Prostate gland (tissue), 2 donors: Measurements from ENCODE around the gene ACOT9. TPM values are rescaled to one million over a fixed set of nuclear protein-coding genes. Genes with fewer than 3 reads are reported as not detected.

ENCODE experiments used
- DNase-seq: peaks from one replicate; pipeline ENCODE4 v3.0.0-alpha.2; 2019; ENCODE audit warnings: low spot score
- H3K27ac ChIP-seq, 2 donors: fragments of 200-600 bp; sonication (generic); 2 replicates each; pipeline ENCODE4 v1.5.1; 2017 to 2019
- H3K27me3 ChIP-seq: fragments of 200-600 bp; sonication (generic); replicated peaks from 2 replicates; pipeline ENCODE4 v1.5.1; 2019; ENCODE audit not compliant: insufficient read depth
- H3K36me3 ChIP-seq, 2 donors: fragments of 200-600 bp; sonication (generic); 1 replicate in 1 of 2; 2 replicates in 1 of 2; pipeline versions ENCODE4 v1.5.1 to v1.8.1; 2017 to 2019
- H3K4me1 ChIP-seq: fragments of 200-600 bp; sonication (generic); replicated peaks from 2 replicates; pipeline ENCODE4 v1.5.1; 2019
- H3K4me3 ChIP-seq, 2 donors: fragments of 200-600 bp; sonication (generic); 2 replicates each; pipeline ENCODE4 v1.5.1; 2017 to 2019
- H3K9me3 ChIP-seq: fragments of 200-600 bp; sonication (generic); 2 replicates; pipeline ENCODE4 v1.5.1; 2017
- POLR2A ChIP-seq: fragments of 450-650 bp; IDR thresholded peaks from one replicate; pipeline ENCODE4 v1.6.1; 2016; ENCODE audit warnings: antibody characterized with exemption, mild to moderate bottlenecking
- POLR2AphosphoS5 ChIP-seq: sonication (generic); formaldehyde crosslinking; IDR thresholded peaks from one replicate; pipeline ENCODE4 v1.6.1; 2017; ENCODE audit warnings: antibody characterized with exemption
- WGBS: methylation state at CpG from one replicate; pipeline ENCODE4 v1.1.5; 2018; 5-methylcytosine and 5-hydroxymethylcytosine counted together
- intact Hi-C: fragments of 100-400 bp; cut with DNase I; formaldehyde crosslinking; loops from one replicate; pipeline ENCODE4 v1.14.2; 2022
- total RNA-seq, 2 donors: library from RNA; depleted of rRNA; stranded (reverse); fragments of >200 nt; gene quantifications; one replicate each; pipeline ENCODE4 v1.1.0, GENCODE V29; 2016
- TF ChIP-seq, protein P1 (sequence below), 4 experiments: fragments of 200-600 bp in 2 of 4; fragments of 450-650 bp in 2 of 4; sonication (generic) in 2 of 4; IDR thresholded peaks; 1 replicate in 3 of 4; 2 replicates in 1 of 4; pipeline ENCODE4 v1.5.1; 2016 to 2019; ENCODE audit warnings: antibody characterized with exemption in 4 of 4, mild to moderate bottlenecking in 2 of 4, moderate library complexity in 2 of 4

ACOT9 gene
- total RNA-seq, 2 donors from 2014 or later = 19.6 to 31.5 TPM

DNA sequence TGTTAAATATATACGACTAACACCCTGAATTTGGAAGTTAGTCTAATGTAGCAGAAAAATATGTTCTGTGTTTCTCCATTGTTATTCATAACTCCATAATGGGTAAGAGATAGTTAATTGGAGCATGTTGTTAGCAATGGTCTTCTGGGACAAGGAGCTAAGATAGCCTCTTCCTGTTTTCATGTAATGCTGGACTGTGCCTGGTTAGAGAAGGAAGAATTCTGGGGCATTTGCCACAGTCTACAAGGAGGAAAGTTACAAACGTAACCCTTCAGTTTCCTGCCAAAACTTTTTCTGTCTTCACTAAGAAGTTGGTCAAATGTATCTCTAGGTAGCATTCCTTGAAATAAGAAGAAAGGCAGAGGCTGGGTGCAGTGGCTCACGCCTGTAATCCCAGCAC is 70.0 kb downstream of the ACOT9 start:
- H3K27ac ChIP-seq = no peak overlapping the region
- DNase-seq = no peak
- no peak overlapping the region for H3K4me3 ChIP-seq
- H3K27me3 ChIP-seq = no peaks in the 10 kb centered on the region
- intact Hi-C loops = no loop called here
- H3K36me3 ChIP-seq = no peaks in the 10 kb centered on the region
- TF ChIP-seq POLR2AphosphoS5 (no peak), POLR2A (no peak)
- 80% methylated on average over 3 of the region's 3 CpGs for whole genome bisulfite sequencing
- H3K4me1 ChIP-seq = no peaks in the 10 kb centered on the region
- H3K9me3 ChIP-seq = no peaks in the 10 kb centered on the region

DNA sequence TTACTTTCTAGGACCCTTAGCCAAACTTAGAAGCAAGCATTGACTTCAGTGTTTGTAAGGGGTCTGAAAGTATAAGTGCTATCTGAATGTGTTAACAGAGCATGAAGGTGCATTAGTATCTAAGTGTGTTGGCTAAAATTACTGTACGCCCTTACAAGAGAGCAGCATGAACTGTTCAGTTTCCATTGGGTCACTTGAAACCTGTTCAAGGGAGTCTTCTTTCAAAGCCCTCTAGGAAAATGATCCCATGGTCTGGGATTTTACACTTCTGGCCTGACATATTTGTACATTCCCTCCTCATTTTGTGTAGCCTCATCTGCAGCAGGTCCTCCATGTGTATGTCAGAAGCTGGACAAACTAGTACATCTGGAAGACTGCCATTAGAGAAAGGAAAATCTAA is 72.5 kb downstream of the ACOT9 start:
- Histone ChIP-seq H3K27me3 (no peaks in the 10 kb centered on the region), H3K36me3 (no peaks in the 10 kb centered on the region), H3K9me3 (no peaks in the 10 kb centered on the region), H3K4me1 (no peaks in the 10 kb centered on the region), H3K27ac (no peak overlapping the region), H3K4me3 (no peak overlapping the region)
- TF ChIP-seq, protein P1, sequence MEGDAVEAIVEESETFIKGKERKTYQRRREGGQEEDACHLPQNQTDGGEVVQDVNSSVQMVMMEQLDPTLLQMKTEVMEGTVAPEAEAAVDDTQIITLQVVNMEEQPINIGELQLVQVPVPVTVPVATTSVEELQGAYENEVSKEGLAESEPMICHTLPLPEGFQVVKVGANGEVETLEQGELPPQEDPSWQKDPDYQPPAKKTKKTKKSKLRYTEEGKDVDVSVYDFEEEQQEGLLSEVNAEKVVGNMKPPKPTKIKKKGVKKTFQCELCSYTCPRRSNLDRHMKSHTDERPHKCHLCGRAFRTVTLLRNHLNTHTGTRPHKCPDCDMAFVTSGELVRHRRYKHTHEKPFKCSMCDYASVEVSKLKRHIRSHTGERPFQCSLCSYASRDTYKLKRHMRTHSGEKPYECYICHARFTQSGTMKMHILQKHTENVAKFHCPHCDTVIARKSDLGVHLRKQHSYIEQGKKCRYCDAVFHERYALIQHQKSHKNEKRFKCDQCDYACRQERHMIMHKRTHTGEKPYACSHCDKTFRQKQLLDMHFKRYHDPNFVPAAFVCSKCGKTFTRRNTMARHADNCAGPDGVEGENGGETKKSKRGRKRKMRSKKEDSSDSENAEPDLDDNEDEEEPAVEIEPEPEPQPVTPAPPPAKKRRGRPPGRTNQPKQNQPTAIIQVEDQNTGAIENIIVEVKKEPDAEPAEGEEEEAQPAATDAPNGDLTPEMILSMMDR (IDR thresholded peaks at IDR 0.05) = no peak
- TF ChIP-seq POLR2AphosphoS5 = no peak
- no peak for TF ChIP-seq POLR2A
- intact Hi-C loops = no loop called here
- DNase-seq = no peak
- WGBS = 67% methylated on average over 1 of the region's 1 CpG

DNA sequence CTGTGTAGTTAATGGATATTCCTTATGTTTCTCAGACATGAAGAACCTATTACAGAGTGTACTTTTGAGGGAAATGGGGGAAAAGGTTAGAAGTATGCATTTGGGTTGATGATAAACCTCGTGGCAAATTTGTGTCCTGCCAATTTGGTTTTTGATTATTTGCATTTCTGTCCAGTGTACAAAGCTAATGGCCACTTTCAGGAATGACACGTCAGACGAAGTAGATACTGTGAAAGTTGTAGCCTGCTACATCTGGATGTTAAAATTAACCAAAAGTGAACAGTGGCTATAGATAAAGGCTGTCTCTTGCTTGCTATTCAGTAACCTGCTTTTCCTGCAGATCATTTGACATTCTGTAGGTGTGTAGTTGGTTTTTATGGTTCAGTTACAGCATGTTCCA is 74.7 kb downstream of the ACOT9 start:
- TF ChIP-seq POLR2A (no peak), POLR2AphosphoS5 (no peak)
- 0% methylated on average over 3 of the region's 3 CpGs for WGBS
- intact Hi-C loops = no loop called here
- no peak overlapping the region for H3K27ac ChIP-seq
- no peak for DNase-seq
- H3K4me3 ChIP-seq = peak overlapping the region; percentile 48 to 49
- H3K27me3 ChIP-seq = no peaks in the 10 kb centered on the region
- no peaks in the 10 kb centered on the region for H3K36me3 ChIP-seq
- H3K4me1 ChIP-seq = no peaks in the 10 kb centered on the region
- no peaks in the 10 kb centered on the region for H3K9me3 ChIP-seq

DNA sequence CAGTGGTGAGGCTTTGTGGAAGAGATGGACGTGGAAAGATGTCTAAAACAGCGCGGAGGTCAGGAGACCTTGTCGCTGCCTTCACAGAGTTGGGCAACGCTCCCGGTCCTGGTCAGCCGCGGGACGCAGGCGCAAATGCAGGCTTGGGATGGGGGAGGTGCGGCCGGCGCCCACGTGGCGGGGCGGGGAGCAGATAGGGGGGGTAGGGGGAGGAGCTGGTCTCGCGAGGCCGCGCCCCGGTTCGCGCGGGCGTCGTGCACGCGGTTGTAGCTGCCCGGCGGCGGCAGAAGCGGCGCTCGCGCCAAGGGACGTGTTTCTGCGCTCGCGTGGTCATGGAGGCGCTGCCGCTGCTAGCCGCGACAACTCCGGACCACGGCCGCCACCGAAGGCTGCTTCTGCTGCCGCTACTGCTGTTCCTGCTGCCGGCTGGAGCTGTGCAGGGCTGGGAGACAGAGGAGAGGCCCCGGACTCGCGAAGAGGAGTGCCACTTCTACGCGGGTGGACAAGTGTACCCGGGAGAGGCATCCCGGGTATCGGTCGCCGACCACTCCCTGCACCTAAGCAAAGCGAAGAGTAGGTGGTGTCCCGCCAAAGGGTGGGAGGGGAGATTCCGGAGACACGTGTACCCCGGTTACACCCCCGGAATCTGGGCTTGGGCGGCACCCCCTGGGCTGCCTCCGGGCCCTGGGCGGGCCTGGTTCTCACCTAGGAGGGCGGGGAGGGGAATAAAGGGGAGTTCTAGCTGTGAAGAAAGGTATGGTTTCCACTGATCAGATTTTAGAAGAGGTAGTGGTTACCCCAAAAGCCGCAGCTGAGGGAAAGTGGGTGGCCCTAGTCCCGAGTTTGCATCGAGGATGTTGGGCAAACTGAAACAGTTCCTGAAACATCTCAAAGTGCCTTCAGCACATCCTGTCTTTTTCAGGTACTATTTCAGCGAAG is 75.6 kb downstream of the ACOT9 start, which contains the start of gene PRDX4:
TSS of gene PRDX4 (plus strand) at position 255 of the 939 bp plus-strand sequence. CDS start at position 333, 78 bp downstream.
- Histone ChIP-seq H3K36me3 (no peaks in the 10 kb centered on the region), H3K27me3 (no peaks in the 10 kb centered on the region), H3K27ac (peak within 1 kb of the TSS; percentile 75 to 78), H3K9me3 (no peaks in the 10 kb centered on the region), H3K4me1 (no peaks in the 10 kb centered on the region), H3K4me3 (peak within 1 kb of the TSS; percentile 48 to 49)
- peak; percentile 75 for DNase-seq
- TF ChIP-seq POLR2AphosphoS5 (peak; percentile 81), POLR2A (peak; percentile 66)
- TF ChIP-seq, protein P1 (IDR thresholded peaks at IDR 0.05) = no peak
- WGBS = 1% methylated on average over 28 of the region's 73 CpGs
- intact Hi-C loops = no loop called here

DNA sequence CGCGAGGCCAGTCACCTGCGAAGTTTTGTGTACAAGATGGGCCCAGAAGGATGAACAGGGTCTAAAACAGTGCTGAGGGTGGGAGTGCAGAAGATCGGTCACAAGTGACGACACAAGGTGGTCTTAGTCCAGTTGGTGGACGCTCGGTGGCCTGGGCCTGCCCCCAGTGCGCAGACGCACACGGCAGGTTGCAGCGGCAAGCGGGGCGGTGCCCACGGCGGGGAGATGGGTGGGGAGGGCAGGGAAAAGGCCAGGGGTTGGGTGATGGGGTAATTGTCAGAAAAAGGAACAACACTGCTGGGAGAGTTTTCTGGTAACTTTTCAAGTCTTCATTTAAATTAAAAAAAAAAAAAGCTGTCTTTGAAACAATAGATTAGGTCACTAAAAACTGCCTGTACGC is 76.8 kb downstream of the ACOT9 start:
- Histone ChIP-seq H3K36me3 (no peaks in the 10 kb centered on the region), H3K9me3 (no peaks in the 10 kb centered on the region), H3K27me3 (no peaks in the 10 kb centered on the region), H3K27ac (no peak overlapping the region), H3K4me1 (no peaks in the 10 kb centered on the region), H3K4me3 (no peak overlapping the region)
- TF ChIP-seq POLR2A (no peak), POLR2AphosphoS5 (no peak)
- TF ChIP-seq, protein P1 (IDR thresholded peaks at IDR 0.05) = no peak
- intact Hi-C loops = no loop called here
- WGBS = 96% methylated on average over 16 of the region's 16 CpGs
- DNase-seq = no peak
